Tibial artery (tissue), 4 donors: ENCODE measurements around the gene NUCKS1.
A peak's percentile ranks its signal among the peaks of the same experiment; 100 is the strongest.

Experiments
- DNase-seq, 2 donors: peaks; one replicate each; pipeline ENCODE4 v3.0.0-alpha.2; 2019
- H3K27ac ChIP-seq, 2 donors: fragments of 200-600 bp; sonication (generic) in 1 of 2; 1 replicate in 1 of 2; 2 replicates in 1 of 2; pipeline ENCODE4 v1.5.1; 2018 to 2019; ENCODE audit warnings: mild to moderate bottlenecking in 1 of 2
- H3K27me3 ChIP-seq, 2 donors: fragments of 200-600 bp; sonication (generic) in 1 of 2; one replicate each; pipeline versions ENCODE4 v1.5.1 to v1.6.0; 2016 to 2019
- H3K36me3 ChIP-seq, 3 donors: fragments of 200-600 bp; sonication (generic) in 2 of 3; one replicate each; pipeline ENCODE4 v1.5.1; 2016 to 2019; ENCODE audit warnings: mild to moderate bottlenecking in 2 of 3
- H3K4me1 ChIP-seq, 4 donors: fragments of 200-600 bp; sonication (generic) in 2 of 4; 1 replicate in 3 of 4; 2 replicates in 1 of 4; pipeline ENCODE4 v1.5.1; 2016 to 2019
- H3K4me3 ChIP-seq, 2 donors: fragments of 200-600 bp; sonication (generic) in 1 of 2; 1 replicate in 1 of 2; 2 replicates in 1 of 2; pipeline ENCODE4 v1.5.1; 2018 to 2019; ENCODE audit warnings: mild to moderate bottlenecking in 2 of 2
- H3K9me3 ChIP-seq, 3 donors: fragments of 200-600 bp; sonication (generic) in 1 of 3; one replicate each; pipeline ENCODE4 v1.5.1; 2016 to 2019
- CTCF ChIP-seq, 2 experiments: fragments of 200-600 bp in 1 of 2; fragments of 450-650 bp in 1 of 2; IDR thresholded peaks; one replicate each; pipeline ENCODE4 v1.5.1; 2017 to 2019; ENCODE audit warnings: antibody characterized with exemption in 2 of 2, mild to moderate bottlenecking in 1 of 2, moderate library complexity in 1 of 2
- intact Hi-C: fragments of 100-400 bp; cut with DNase I; formaldehyde crosslinking; loops from one replicate; pipeline ENCODE4 v1.15.0; 2023; ENCODE audit warnings: low total_unique reads

NUCKS1 gene

GRCh38 chr1:205749234-205750137 is 496 bp downstream of the NUCKS1 start:
- peak; percentile 92 to 96 for DNase-seq
- peak overlapping the region; percentile 98 to 99 for H3K27ac ChIP-seq
- no peaks in the 10 kb centered on the region for H3K9me3 ChIP-seq
- TF ChIP-seq CTCF (IDR thresholded peaks at IDR 0.05) = no peak
- H3K4me1 ChIP-seq = peaks cover 0 to 38% (median 24%) of the 10 kb centered on the region in 4 donors
- no peaks in the 10 kb centered on the region for H3K36me3 ChIP-seq
- H3K27me3 ChIP-seq = no peaks in the 10 kb centered on the region
- peak overlapping the region; percentile 91 to 99 for H3K4me3 ChIP-seq
- intact Hi-C loops = loop anchor here (10.0 kb wide), 1 partner anchor 65 kb away; the partner anchor contains the start of gene SLC41A1

DNA sequence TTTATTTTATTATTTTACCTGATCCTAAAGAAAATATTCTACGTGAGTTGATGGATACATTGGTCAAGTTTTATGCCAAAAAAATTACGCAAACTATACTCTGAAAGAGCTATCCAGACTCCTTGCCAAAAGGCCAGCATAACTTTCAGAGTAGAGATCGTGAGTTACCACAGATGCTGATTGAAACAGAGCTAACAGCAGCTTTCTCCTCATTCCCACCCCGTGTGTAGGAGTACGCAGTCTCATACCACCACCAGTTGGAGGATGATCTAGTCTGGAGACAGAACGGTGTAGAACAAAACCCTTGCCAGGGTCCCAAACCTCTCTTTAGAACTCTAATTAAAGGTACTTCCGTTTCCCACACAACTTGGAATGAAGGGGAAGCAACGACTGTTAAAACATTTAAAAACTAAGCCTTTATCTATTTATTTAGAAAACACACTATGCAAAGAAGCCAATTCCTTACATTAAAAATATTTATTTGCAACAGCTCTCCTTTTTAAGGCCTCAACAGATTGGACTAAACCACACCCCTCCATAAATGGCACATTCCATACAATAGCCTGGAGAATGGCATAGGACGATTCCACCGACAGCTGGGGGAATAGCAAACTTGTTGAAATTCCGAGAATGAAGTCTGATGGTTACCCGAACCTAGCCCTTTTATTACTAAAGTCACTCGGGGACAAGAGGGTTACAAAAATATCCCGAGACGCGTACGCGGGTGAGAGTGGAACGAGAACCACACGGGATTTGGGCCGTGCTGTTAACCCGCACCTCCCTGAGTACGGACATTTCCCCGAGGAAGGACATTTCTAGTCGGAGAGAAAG is 1.4 kb downstream of the NUCKS1 start:
- H3K4me3 ChIP-seq = peak overlapping the region; percentile 91 to 99
- no peaks in the 10 kb centered on the region for H3K9me3 ChIP-seq
- DNase-seq = no peak
- no peaks in the 10 kb centered on the region for H3K27me3 ChIP-seq
- no peak for TF ChIP-seq CTCF (IDR thresholded peaks at IDR 0.05)
- peaks cover 0 to 46% (median 27%) of the 10 kb centered on the region in 4 donors for H3K4me1 ChIP-seq
- peak overlapping the region; percentile 98 to 99 for H3K27ac ChIP-seq
- no peaks in the 10 kb centered on the region for H3K36me3 ChIP-seq
- intact Hi-C loops = no loop called here

GRCh38 chr1:205746757-205747412 is 3.1 kb downstream of the NUCKS1 start:
- no peak for TF ChIP-seq CTCF (IDR thresholded peaks at IDR 0.05)
- Histone ChIP-seq H3K4me3 (peak overlapping the region; percentile 2 to 15), H3K27me3 (no peaks in the 10 kb centered on the region), H3K4me1 (peaks cover 0 to 61% (median 34%) of the 10 kb centered on the region in 4 donors), H3K27ac (peak overlapping the region in 1 of 2 donors; percentile 1), H3K9me3 (no peaks in the 10 kb centered on the region), H3K36me3 (no peaks in the 10 kb centered on the region)
- intact Hi-C loops = no loop called here
- no peak for DNase-seq

DNA sequence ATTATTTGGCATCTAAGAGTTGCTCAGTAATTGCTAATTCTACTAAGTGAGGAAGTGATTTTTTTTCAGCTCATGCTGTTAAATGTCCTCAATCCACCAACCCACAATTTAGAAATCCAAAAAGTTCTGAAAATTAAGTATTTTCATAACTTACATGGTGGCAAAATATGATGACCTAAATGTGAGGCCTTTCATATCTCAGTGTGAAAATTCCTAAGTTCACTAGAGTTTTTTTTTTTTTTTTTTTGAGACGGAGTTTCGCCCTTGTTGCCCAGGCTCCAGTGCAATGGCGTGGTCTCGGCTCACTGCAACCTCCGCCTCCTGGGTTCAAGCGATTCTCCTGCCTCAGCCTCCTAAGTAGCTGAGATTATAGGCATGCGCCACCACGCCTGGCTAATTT is 5.6 kb downstream of the NUCKS1 start:
- no peak overlapping the region for H3K4me3 ChIP-seq
- H3K27ac ChIP-seq = no peak overlapping the region
- peaks cover 0 to 72% (median 41%) of the 10 kb centered on the region in 4 donors for H3K4me1 ChIP-seq
- no peak for TF ChIP-seq CTCF (IDR thresholded peaks at IDR 0.05)
- intact Hi-C loops = no loop called here
- no peaks in the 10 kb centered on the region for H3K27me3 ChIP-seq
- peaks cover 0 to 5% (median 0%) of the 10 kb centered on the region in 3 donors for H3K36me3 ChIP-seq
- DNase-seq = no peak
- no peaks in the 10 kb centered on the region for H3K9me3 ChIP-seq

DNA sequence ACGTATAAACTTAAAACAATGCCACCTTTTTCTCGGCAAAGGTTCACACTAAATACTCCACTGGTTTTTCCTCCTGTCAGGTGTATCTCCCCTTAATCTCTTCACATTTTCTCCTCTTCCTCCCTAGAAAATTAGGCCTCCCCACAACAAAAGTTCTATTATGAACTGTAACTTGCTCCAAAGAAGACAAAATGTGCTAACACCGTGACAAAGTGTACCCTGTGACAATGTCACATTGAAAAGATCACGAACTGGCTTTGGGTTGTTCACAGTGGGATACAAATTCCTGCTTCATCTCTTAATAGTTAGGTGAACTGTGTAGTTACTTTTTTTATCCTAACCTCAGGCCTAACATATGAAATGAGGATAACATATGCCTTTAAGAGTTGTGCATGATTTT is 6.0 kb downstream of the NUCKS1 start:
- no peak for DNase-seq
- intact Hi-C loops = no loop called here
- TF ChIP-seq CTCF (IDR thresholded peaks at IDR 0.05) = no peak
- Histone ChIP-seq H3K4me3 (no peak overlapping the region), H3K27me3 (no peaks in the 10 kb centered on the region), H3K9me3 (no peaks in the 10 kb centered on the region), H3K36me3 (peaks cover 0 to 5% (median 0%) of the 10 kb centered on the region in 3 donors), H3K4me1 (peaks cover 0 to 76% (median 42%) of the 10 kb centered on the region in 4 donors), H3K27ac (no peak overlapping the region)
